IMR-90 (cell line): ENCODE data around the gene VKORC1L1. TPM values are rescaled to one million over a fixed set of nuclear protein-coding genes. Genes with fewer than 3 reads are reported as not detected.
A peak's percentile ranks its signal among the peaks of the same experiment; 100 is the strongest.

ENCODE experiments used
- ATAC-seq: fragments of 200-7000 bp; cut with Tn5 transposase; 2 replicates; pipeline ENCODE4 v1.9.1; 2020; ENCODE audit warnings: low read depth, mild to moderate bottlenecking, moderate library complexity
- BruUV-seq: library from RNA; stranded (reverse); fragments of 400-500 nt; replicated peaks from 2 replicates; lab custom pipeline; 2021; lab: Mats Ljungman, UMichigan
- CTCF ChIA-PET: fragments of 300-600 bp; formaldehyde crosslinking; extraction: SDS; loops from one replicate; lab custom pipeline; 2021; ENCODE audit warnings: antibody characterized with exemption; lab: Yijun Ruan, JAX
- POLR2A ChIA-PET: fragments of 300-600 bp; sonication (Branson Sonifier 250); formaldehyde crosslinking; loops from one replicate; lab custom pipeline; 2022; ENCODE audit warnings: antibody characterized with exemption; ENCODE audit not compliant: unreplicated experiment; lab: Charles Lee
- DNase-seq: peaks from one replicate; pipeline ENCODE4 v3.0.0; 2013
- H2AFZ ChIP-seq: replicated peaks from 2 replicates; pipeline ENCODE3; 2013; ENCODE audit warnings: low read length, mild to moderate bottlenecking; ENCODE audit not compliant: poor library complexity
- H2AK5ac ChIP-seq: 2 replicates; pipeline ENCODE4 v1.6.1; 2013; ENCODE audit warnings: low read depth, low read length, inconsistent platforms
- H2AK9ac ChIP-seq: replicated peaks from 2 replicates; pipeline ENCODE3; 2013; ENCODE audit warnings: mild to moderate bottlenecking, low read depth, low read length, moderate library complexity; ENCODE audit not compliant: poor library complexity
- H2BK120ac ChIP-seq: 2 replicates; pipeline ENCODE4 v1.6.1; 2013; ENCODE audit warnings: low read depth, low read length, inconsistent platforms
- H2BK15ac ChIP-seq: 3 replicates; pipeline ENCODE4 v1.6.1; 2013; ENCODE audit warnings: low read depth, low read length, inconsistent platforms
- H2BK20ac ChIP-seq: 2 replicates; pipeline ENCODE4 v1.6.1; 2013; ENCODE audit warnings: low read depth, mild to moderate bottlenecking, inconsistent platforms, low read length, moderate library complexity
- H2BK5ac ChIP-seq: 2 replicates; pipeline ENCODE4 v1.6.1; 2013; ENCODE audit warnings: mild to moderate bottlenecking, low read depth, low read length, inconsistent platforms; ENCODE audit not compliant: poor library complexity, severe bottlenecking
- H3K14ac ChIP-seq: replicated peaks from 2 replicates; pipeline ENCODE4 v1.6.1; 2013; ENCODE audit warnings: low read depth, low read length, inconsistent platforms
- H3K18ac ChIP-seq: 2 replicates; pipeline ENCODE4 v1.6.1; 2013; ENCODE audit warnings: low read depth, low read length, control low read depth
- H3K23ac ChIP-seq: 2 replicates; pipeline ENCODE4 v1.6.1; 2013; ENCODE audit warnings: low read depth, low read length, inconsistent platforms
- H3K27ac ChIP-seq: 2 replicates; pipeline ENCODE4 v1.5.1; 2013; ENCODE audit warnings: mild to moderate bottlenecking, control low read depth, low read length; ENCODE audit not compliant: insufficient read depth
- H3K27me3 ChIP-seq: 2 replicates; pipeline ENCODE4 v1.6.1; 2013; ENCODE audit warnings: low read length; ENCODE audit not compliant: control insufficient read depth, insufficient read depth
- H3K36me3 ChIP-seq: 2 replicates; pipeline ENCODE4 v1.6.1; 2013; ENCODE audit warnings: low read length, mixed read lengths; ENCODE audit not compliant: control insufficient read depth, insufficient read depth
- H3K4ac ChIP-seq: 2 replicates; pipeline ENCODE4 v1.6.1; 2013; ENCODE audit warnings: low read depth, low read length, inconsistent platforms
- H3K4me1 ChIP-seq: 2 replicates; pipeline ENCODE4 v1.6.1; 2013; ENCODE audit warnings: low read length, mixed read lengths; ENCODE audit not compliant: control insufficient read depth, insufficient read depth
- H3K4me2 ChIP-seq: 2 replicates; pipeline ENCODE4 v1.6.1; 2013; ENCODE audit warnings: low read depth, mild to moderate bottlenecking, control low read depth, low read length, moderate library complexity
- H3K4me3 ChIP-seq: 2 replicates; pipeline ENCODE4 v1.5.1; 2013; ENCODE audit warnings: low read depth, mild to moderate bottlenecking, control low read depth, low read length, moderate library complexity; ENCODE audit not compliant: insufficient read depth
- H3K56ac ChIP-seq: 2 replicates; pipeline ENCODE4 v1.6.1; 2013; ENCODE audit warnings: low read length, inconsistent platforms; ENCODE audit not compliant: insufficient read depth; ENCODE audit errors: extremely low read depth
- H3K79me1 ChIP-seq, 2 experiments: 2 replicates each; pipeline ENCODE4 v1.6.1; 2013; ENCODE audit warnings: low read length in 2 of 2, inconsistent platforms in 1 of 2, low read depth in 1 of 2
- H3K9ac ChIP-seq: 2 replicates; pipeline ENCODE4 v1.6.1; 2013; ENCODE audit warnings: low read depth, low read length, control low read depth
- H3K9me1 ChIP-seq: 2 replicates; pipeline ENCODE4 v1.6.1; 2013; ENCODE audit warnings: low read length, inconsistent platforms; ENCODE audit not compliant: insufficient read depth
- H3K9me3 ChIP-seq: 2 replicates; pipeline ENCODE4 v1.6.1; 2013; ENCODE audit warnings: low read length; ENCODE audit not compliant: control insufficient read depth, insufficient read depth
- H4K20me1 ChIP-seq: 2 replicates; pipeline ENCODE4 v1.6.1; 2013; ENCODE audit warnings: low read length, inconsistent platforms; ENCODE audit not compliant: insufficient read depth
- H4K5ac ChIP-seq: 2 replicates; pipeline ENCODE4 v1.6.1; 2013; ENCODE audit warnings: mild to moderate bottlenecking, low read depth, low read length, control low read depth
- H4K8ac ChIP-seq, 2 experiments: 2 replicates each; pipeline ENCODE4 v1.6.1; 2013; ENCODE audit warnings: low read depth in 2 of 2, low read length in 2 of 2, control low read depth in 1 of 2, inconsistent platforms in 1 of 2
- H4K91ac ChIP-seq: 2 replicates; pipeline ENCODE4 v1.6.1; 2013; ENCODE audit warnings: low read depth, low read length, inconsistent platforms; ENCODE audit not compliant: insufficient read depth
- CEBPB ChIP-seq: IDR thresholded peaks from 2 replicates; pipeline ENCODE4 v1.6.1; 2012; ENCODE audit warnings: low read depth, low read length, improper control_type of control experiment
- MAZ ChIP-seq: IDR thresholded peaks from 2 replicates; pipeline ENCODE4 v1.6.1; 2012; ENCODE audit warnings: low read depth, mild to moderate bottlenecking, low read length, improper control_type of control experiment, moderate library complexity, borderline replicate concordance
- RFX5 ChIP-seq: IDR thresholded peaks from 2 replicates; pipeline ENCODE4 v1.8.0; 2012; ENCODE audit warnings: low read depth, mild to moderate bottlenecking, low read length, moderate library complexity
- WGBS, 2 experiments: methylation state at CpG; one replicate each; pipeline versions ENCODE4 v1.1.5 to v1.1.7; 2013; ENCODE audit warnings: missing lambda C conversion rate in 2 of 2; ENCODE audit not compliant: insufficient read length in 1 of 2; ENCODE audit errors: extremely low coverage in 2 of 2; 5-methylcytosine and 5-hydroxymethylcytosine counted together
- dilution Hi-C: fragments of 300-500 bp; cut with HindIII; formaldehyde crosslinking; loops from one replicate; pipeline ENCODE4 v1.14.3; 2018; ENCODE audit warnings: low sequenced_read_pairs; ENCODE audit not compliant: unreplicated experiment
- in situ Hi-C: fragments of 300-500 bp; cut with MboI; formaldehyde crosslinking; loops from 3 replicates; pipeline ENCODE4 v1.14.3; 2019; ENCODE audit warnings: low sequenced_read_pairs, inconsistent platforms, mixed read lengths
- intact Hi-C: fragments of 100-400 bp; cut with micrococcal nuclease; formaldehyde crosslinking; loops from 2 replicates; pipeline ENCODE4 v1.10.0; 2022
- polyA plus RNA-seq, 3 experiments: library from polyadenylated mRNA; depleted of rRNA; stranded (reverse); fragments of >200 nt; gene quantifications; 2 replicates each; pipeline ENCODE4 v1.2.3, GENCODE V29; 2012; ENCODE audit warnings: low replicate concordance in 1 of 3
- total RNA-seq: library from RNA; depleted of rRNA; stranded (reverse); fragments of >200 nt; gene quantifications from 2 replicates; pipeline ENCODE4 v1.2.3, GENCODE V29; 2012

Gene VKORC1L1
- total and polyA plus RNA-seq, 2 of the 4 experiments (the other 2 are of a cell fraction): 12.5 to 14.5 TPM

DNA sequence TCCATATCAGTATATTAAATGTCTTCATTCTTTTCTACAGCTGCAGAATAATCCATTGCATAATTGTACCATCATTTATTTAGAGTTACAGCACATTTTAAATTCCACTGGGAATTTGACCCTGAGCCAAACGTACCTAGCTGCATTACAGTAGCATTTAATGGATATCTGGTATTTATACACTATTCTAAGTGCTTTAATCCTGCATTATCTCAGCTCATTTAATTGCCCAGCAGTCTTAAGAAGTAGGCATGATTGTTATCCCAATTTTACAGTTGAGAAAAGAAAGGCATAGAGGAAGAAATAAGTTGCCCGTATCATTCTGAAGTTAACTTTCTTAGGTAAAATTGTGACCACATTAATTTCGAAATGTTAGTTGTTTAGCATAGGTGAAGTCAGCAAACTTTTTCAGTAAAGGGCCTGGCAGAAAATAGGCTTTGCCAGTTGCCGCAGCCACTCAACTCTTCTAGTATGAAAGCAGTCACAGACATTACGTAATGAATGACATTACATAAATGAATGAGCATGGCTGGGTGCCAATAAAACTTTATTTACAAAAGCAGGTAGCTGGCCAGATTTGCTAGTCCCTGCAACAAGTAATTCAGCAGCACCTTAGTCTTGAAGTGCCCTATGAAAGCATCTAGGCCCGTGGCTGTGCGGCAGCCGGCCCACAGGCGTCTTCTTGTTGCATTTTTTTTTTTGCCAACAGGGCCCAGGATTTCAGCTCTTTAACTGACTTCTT, 79.1 kb downstream of the VKORC1L1 start:
- no peak overlapping the region for H3K27ac ChIP-seq
- no peak overlapping the region for H3K4me3 ChIP-seq
- no peak for ATAC-seq
- H2BK5ac ChIP-seq: no peak overlapping the region
- no peaks in the 10 kb centered on the region for H3K4me1 ChIP-seq
- no peaks in the 10 kb centered on the region; the same call in 1 of the 2 replicates for H4K20me1 ChIP-seq
- H3K27me3 ChIP-seq: no peaks in the 10 kb centered on the region
- no peak overlapping the region for H3K9ac ChIP-seq
- no peak overlapping the region for H3K18ac ChIP-seq
- intact Hi-C loops: no loop called here
- in situ Hi-C loops: loop anchor here (25.0 kb wide), 1 partner anchor 215 kb away; no protein-coding TSS in a partner anchor
- 0 out of 2 replicates have a peak, but pooled peaks cover 3% of the 10 kb centered on the region for H3K9me1 ChIP-seq
- H3K56ac ChIP-seq: no peak overlapping the region
- no peak overlapping the region for H3K4me2 ChIP-seq
- ChIA-PET POLR2A (no interaction called here), CTCF (no interaction called here)
- no peak overlapping the region for H3K4ac ChIP-seq
- TF ChIP-seq CEBPB: peak; percentile 38; the same call in 1 of the 2 replicates
- no peak for TF ChIP-seq RFX5
- TF ChIP-seq MAZ: no peak
- no peak overlapping the region for H3K14ac ChIP-seq
- dilution Hi-C loops: no loop called here
- no peak overlapping the region for H2BK15ac ChIP-seq
- no peak overlapping the region for H4K8ac ChIP-seq
- H2AK9ac ChIP-seq: no peak overlapping the region
- peaks cover 15 to 27% of the 10 kb centered on the region in 2 experiments for H3K79me1 ChIP-seq
- H3K9me3 ChIP-seq: no peaks in the 10 kb centered on the region
- no peak for DNase-seq
- H2AK5ac ChIP-seq: no peak overlapping the region
- H4K91ac ChIP-seq: no peak overlapping the region
- 100% methylated on average over 5 of the region's 9 CpGs; no CpG with 5 or more reads in 1 of the 2 experiments for WGBS, 2 experiments
- peaks cover 11% of the 10 kb centered on the region for H3K36me3 ChIP-seq
- H3K23ac ChIP-seq: no peak overlapping the region
- no peak overlapping the region for H4K5ac ChIP-seq
- no TSS peak for BruUV-seq
- H2BK20ac ChIP-seq: no peak overlapping the region
- H2BK120ac ChIP-seq: no peak overlapping the region
- no peak overlapping the region for H2AFZ ChIP-seq
